ENCODE measurements around the gene VEGFB.

Gene VEGFB

GRCh38 chr11:64247729-64248531 is 13.5 kb downstream of the VEGFB start:
- DNase-seq, result no peak

GRCh38 chr11:64248578-64248977 is 14.2 kb downstream of the VEGFB start:
- DNase-seq, result no peak

- no peak for DNase-seq
Observed at GRCh38 chr11:64249038-64249437, 14.7 kb downstream of the VEGFB start.

GRCh38 chr11:64249563-64250414 is 15.4 kb downstream of the VEGFB start:
- DNase-seq, result no peak

GRCh38 chr11:64250415-64251015 is 16.1 kb downstream of the VEGFB start:
- no peak for DNase-seq

GRCh38 chr11:64251016-64251752 is 16.8 kb downstream of the VEGFB start, which contains the start of gene PLCB3:
Gene PLCB3 (plus strand): TSS chr11:64251530. CDS start chr11:64251650, 120 bp downstream.
- DNase-seq, result peak; percentile 51 to 76

GRCh38 chr11:64251753-64252002 is 17.3 kb downstream of the VEGFB start:
- no peak for DNase-seq

GRCh38 chr11:64252003-64252872 is 17.9 kb downstream of the VEGFB start:
- no peak for DNase-seq

- no peak for DNase-seq
Observed at GRCh38 chr11:64253043-64253442, 18.7 kb downstream of the VEGFB start.

- DNase-seq, result no peak
Observed at GRCh38 chr11:64253481-64253880, 19.1 kb downstream of the VEGFB start.

- DNase-seq, result no peak
Observed at GRCh38 chr11:64254326-64254725, 19.9 kb downstream of the VEGFB start.

GRCh38 chr11:64255135-64256128 is 21.0 kb downstream of the VEGFB start:
- DNase-seq, result no peak

GRCh38 chr11:64256300-64256699 is 21.9 kb downstream of the VEGFB start:
- no peak for DNase-seq

- DNase-seq, result no peak
Observed at GRCh38 chr11:64258356-64258755, 24.0 kb downstream of the VEGFB start.

GRCh38 chr11:64258946-64259532 is 24.7 kb downstream of the VEGFB start:
- DNase-seq, result no peak

- no peak for DNase-seq
Observed at GRCh38 chr11:64259533-64260067, 25.2 kb downstream of the VEGFB start.

GRCh38 chr11:64260147-64260708 is 25.8 kb downstream of the VEGFB start:
- DNase-seq, result no peak

GRCh38 chr11:64261556-64262080 is 27.2 kb downstream of the VEGFB start:
- no peak for DNase-seq

- no peak for DNase-seq
Observed at GRCh38 chr11:64262271-64263002, 28.1 kb downstream of the VEGFB start.

Measured in CD4-positive, alpha-beta T cell treated with Interferon alpha-2 for 1 hour (primary cell).